K562 (cell line): ENCODE data around the gene KCNH2. TPM values are rescaled to one million over a fixed set of nuclear protein-coding genes. Genes with fewer than 3 reads are reported as not detected.

Experiments used
- ATAC-seq: fragments of 200-7000 bp; cut with Tn5 transposase; 3 replicates; pipeline ENCODE4 v1.9.1; 2020; ENCODE audit warnings: moderate library complexity
- BruUV-seq: library from RNA; stranded (reverse); fragments of 400-500 nt; replicated peaks from 2 replicates; lab custom pipeline; 2021; lab: Mats Ljungman, UMichigan
- CTCF ChIA-PET: fragments of 300-600 bp; formaldehyde crosslinking; extraction: SDS; loops from one replicate; lab custom pipeline; 2021; ENCODE audit warnings: low intra/inter-chr PET ratio; lab: Yijun Ruan, JAX
- POLR2A ChIA-PET: fragments of 300-600, 350-650 bp; sonication (Branson Sonifier 250); formaldehyde crosslinking; extraction: SDS; loops from one replicate; lab custom pipeline; 2021; ENCODE audit warnings: antibody characterized with exemption, inconsistent platforms; lab: Yijun Ruan, JAX
- DNase-seq, 4 experiments: peaks; one replicate each; pipeline versions ENCODE4 v3.0.0 to v3.0.0-alpha.2; 2011 to 2018; ENCODE audit warnings: low spot score in 3 of 4, mixed read lengths in 3 of 4; ENCODE audit errors: extremely low read depth in 1 of 4
- FAIRE-seq: peaks from 2 replicates; lab custom pipeline; 2011; peaks lifted over from hg19 to GRCh38; lab: Jason Lieb, UNC
- H2AFZ ChIP-seq: 2 replicates; pipeline ENCODE4 v1.6.0; 2011; ENCODE audit warnings: low read depth, low read length, control low read depth, inconsistent platforms
- H3K27ac ChIP-seq: fragments of 200-600 bp; 3 replicates; pipeline ENCODE4 v1.8.0; 2011; ENCODE audit warnings: low read depth, mild to moderate bottlenecking, control low read depth, inconsistent platforms, low read length, moderate library complexity, mixed read lengths; ENCODE audit errors: extremely low read depth
- H3K27me3 ChIP-seq, 2 experiments: fragments of 300-600 bp in 1 of 2; 2 replicates in 1 of 2; 3 replicates in 1 of 2; pipeline versions ENCODE4 v1.6.0 to v1.8.0; 2011; ENCODE audit warnings: inconsistent platforms in 2 of 2, low read length in 2 of 2, mild to moderate bottlenecking in 1 of 2, mixed read lengths in 1 of 2, moderate library complexity in 1 of 2; ENCODE audit not compliant: control insufficient read depth in 2 of 2, insufficient read depth in 2 of 2
- H3K36me3 ChIP-seq: fragments of 300-600 bp; 3 replicates; pipeline ENCODE4 v1.8.0; 2011; ENCODE audit warnings: mild to moderate bottlenecking, low read length, inconsistent platforms; ENCODE audit not compliant: control insufficient read depth, insufficient read depth
- H3K4me1 ChIP-seq, 2 experiments: fragments of 200-600 bp in 1 of 2; replicated peaks in 1 of 2; 2 replicates in 1 of 2; 3 replicates in 1 of 2; pipeline versions ENCODE4 v1.5.1 to v1.8.0; 2011; ENCODE audit warnings: inconsistent platforms in 2 of 2, low read length in 2 of 2, mild to moderate bottlenecking in 1 of 2, mixed read lengths in 1 of 2, moderate library complexity in 1 of 2; ENCODE audit not compliant: control insufficient read depth in 2 of 2, insufficient read depth in 2 of 2
- H3K4me2 ChIP-seq: 2 replicates; pipeline ENCODE4 v1.6.1; 2011; ENCODE audit warnings: low read length, control low read depth, inconsistent platforms, mixed read lengths; ENCODE audit not compliant: insufficient read depth
- H3K4me3 ChIP-seq: fragments of 200-600 bp; sonication (generic), shearing (Covaris generic); 2 replicates; pipeline ENCODE4 v1.5.1; 2016; ENCODE audit warnings: control low read depth, inconsistent platforms
- H3K79me2 ChIP-seq: fragments of 200-600 bp; 3 replicates; pipeline ENCODE4 v1.8.0; 2011; ENCODE audit warnings: low read length, inconsistent platforms; ENCODE audit not compliant: control insufficient read depth, insufficient read depth
- H3K9ac ChIP-seq, 2 experiments: 2 replicates each; pipeline versions ENCODE4 v1.6.0 to v1.6.1; 2011; ENCODE audit warnings: low read depth in 2 of 2, low read length in 2 of 2, control low read depth in 1 of 2, inconsistent platforms in 1 of 2, mild to moderate bottlenecking in 1 of 2, mixed read lengths in 1 of 2; ENCODE audit not compliant: insufficient read depth in 1 of 2
- H3K9me1 ChIP-seq: one replicate; pipeline ENCODE4 v1.6.0; 2011; ENCODE audit warnings: inconsistent platforms, mild to moderate bottlenecking, low read length, moderate library complexity; ENCODE audit not compliant: control insufficient read depth, insufficient read depth
- H3K9me3 ChIP-seq: replicated peaks from 2 replicates; pipeline ENCODE4 v1.5.1; 2011; ENCODE audit warnings: low read depth, low read length, inconsistent platforms; ENCODE audit not compliant: control insufficient read depth, insufficient read depth
- H4K20me1 ChIP-seq: replicated peaks from 2 replicates; pipeline ENCODE4 v1.6.1; 2011; ENCODE audit warnings: low read length, inconsistent platforms, mixed read lengths; ENCODE audit not compliant: control insufficient read depth, insufficient read depth
- ARNT ChIP-seq, 2 experiments: fragments of 450-650 bp; IDR thresholded peaks; 2 replicates each; pipeline ENCODE4 v1.6.1; 2016; ENCODE audit warnings: mild to moderate bottlenecking in 1 of 2
- CEBPZ ChIP-seq: fragments of 150-350 bp; IDR thresholded peaks from 2 replicates; pipeline ENCODE4 v1.6.1; 2014; ENCODE audit warnings: low read depth, mild to moderate bottlenecking, low read length, borderline replicate concordance
- HSF4 ChIP-seq: fragments of 250-450 bp; sonication (Bioruptor Pico); IDR thresholded peaks from 2 replicates; pipeline ENCODE4 v2.1.2; 2022; ENCODE audit warnings: mild to moderate bottlenecking, moderate library complexity, borderline replicate concordance
- MCM3 ChIP-seq: fragments of 450-650 bp; IDR thresholded peaks from 2 replicates; pipeline ENCODE4 v1.6.1; 2016
- NR2F6 ChIP-seq: fragments of 450-650 bp; formaldehyde crosslinking; IDR thresholded peaks from 2 replicates; pipeline ENCODE4 v1.4.0; 2020; ENCODE audit warnings: mild to moderate bottlenecking
- RBM14 ChIP-seq: fragments of 200-400 bp; formaldehyde crosslinking; IDR thresholded peaks from 2 replicates; pipeline ENCODE4 v1.6.1; 2018; ENCODE audit warnings: low read depth, mild to moderate bottlenecking, low read length, moderate library complexity, borderline replicate concordance; ENCODE audit not compliant: insufficient read depth
- TBP ChIP-seq: optimal IDR thresholded peaks from 2 replicates; pipeline ENCODE3; 2011; ENCODE audit warnings: low read depth, low read length, improper control_type of control experiment
- ZNF764 ChIP-seq: fragments of 250-450 bp; sonication (Bioruptor Pico); IDR thresholded peaks from 2 replicates; pipeline ENCODE4 v1.4.0; 2020; ENCODE audit warnings: low read depth, mild to moderate bottlenecking, moderate library complexity
- WGBS: fragments of 100-300 bp; shearing (Covaris generic); methylation state at CpG from one replicate; pipeline ENCODE4 v1.1.6; 2016; ENCODE audit warnings: low coverage, mixed read lengths; ENCODE audit not compliant: insufficient coverage; ENCODE audit errors: missing lambda C conversion rate; 5-methylcytosine and 5-hydroxymethylcytosine counted together
- in situ Hi-C: fragments of 300-500 bp; cut with MboI; formaldehyde crosslinking; loops from 4 replicates; pipeline ENCODE4 v1.15.0; 2018; ENCODE audit warnings: inconsistent platforms, mixed read lengths
- intact Hi-C: fragments of 100-400 bp; cut with micrococcal nuclease; formaldehyde crosslinking; loops from 2 replicates; pipeline ENCODE4 v1.14.2; 2022
- polyA plus RNA-seq, 8 experiments: library from polyadenylated mRNA; depleted of rRNA in 4 of 8; stranded (reverse) in 5 of 8; unstranded in 3 of 8; fragments of >200 nt; fragmentation: Nextera tagmentation in 2 of 8; fragmentation: Illumina TruSeq in 1 of 8; extraction: Ambion mirVana in 2 of 8; extraction: Trizol in 1 of 8; gene quantifications; 2 replicates each; pipeline versions ENCODE4 v1.2.1 to v1.2.3, GENCODE V29; 2011 to 2014; ENCODE audit warnings: inconsistent platforms in 1 of 8, missing spikeins in 1 of 8
- total RNA-seq, 7 experiments: library from RNA; depleted of rRNA in 6 of 7; stranded (reverse); fragments of >200 nt in 6 of 7; fragmentation: Illumina TruSeq in 2 of 7; extraction: Trizol in 2 of 7; gene quantifications; 2 replicates each; pipeline versions ENCODE4 v1.2.1 to v1.2.3, GENCODE V29; 2011 to 2021; ENCODE audit warnings: low replicate concordance in 1 of 7

KCNH2 gene
- total and polyA plus RNA-seq, 9 of the 15 experiments (the other 6 are each of a cell fraction or from before 2014, with no cell fraction given) = 18.1 to 368 (median 218) TPM

GRCh38 chr7:150936018-150936417 is 42.1 kb downstream of the KCNH2 start (continued):
- no peak for TF ChIP-seq CEBPZ

DNA sequence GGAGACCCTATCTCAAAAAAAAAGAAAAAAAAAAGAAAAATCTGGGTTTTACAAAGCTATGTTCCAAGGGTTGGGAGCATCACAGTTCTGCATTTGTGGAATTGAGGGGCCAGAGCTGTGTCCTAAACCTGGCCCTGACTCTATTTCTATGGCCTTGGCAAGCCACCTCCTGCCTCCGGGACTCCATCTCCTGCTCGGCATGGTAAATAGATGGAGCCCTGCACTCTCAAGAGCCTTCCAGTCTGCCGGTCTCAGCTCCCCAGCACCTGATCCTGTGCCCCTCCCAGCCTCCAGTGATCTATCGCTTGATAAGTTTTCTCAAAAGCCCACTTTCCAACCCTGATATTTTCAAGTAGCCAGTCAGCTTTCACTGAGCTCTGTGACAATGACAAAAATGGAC is 43.0 kb downstream of the KCNH2 start:
- TF ChIP-seq RBM14 (no peak), HSF4 (no peak), ZNF764 (CRISPR knock-in tag) (no peak), TBP (no peak), MCM3 (no peak), NR2F6 (0 out of 2 replicates have a peak, but pooled peaks have one; percentile 6), ARNT (IDR thresholded peaks at IDR 0.05) (no peak)
- ChIA-PET POLR2A (interaction anchor here (0.5 to 1.6 kb wide), 3 partner anchors 9 to 12 kb away, joined by 3 to 8 read pairs (median 7); no protein-coding TSS in a partner anchor), CTCF (interaction anchor here (0.7 kb wide), 1 partner anchor 53 kb away, joined by 3 read pairs; no protein-coding TSS in a partner anchor)
- DNase-seq (no peak), ATAC-seq (no peak), FAIRE-seq (no peak)
- no peak overlapping the region for H3K4me3 ChIP-seq
- H3K9ac ChIP-seq = no peak overlapping the region
- H4K20me1 ChIP-seq = no peaks in the 10 kb centered on the region
- WGBS = 47% methylated on average over 4 of the region's 4 CpGs
- no peak overlapping the region for H3K27ac ChIP-seq
- peak overlapping the region; percentile 12; the same call in 1 of the 2 replicates for H2AFZ ChIP-seq
- in situ Hi-C loops = no loop called here
- no peak overlapping the region for H3K4me2 ChIP-seq
- no peaks in the 10 kb centered on the region for H3K27me3 ChIP-seq
- H3K9me3 ChIP-seq = no peaks in the 10 kb centered on the region
- no peaks in the 10 kb centered on the region for H3K9me1 ChIP-seq
- no peaks in the 10 kb centered on the region for H3K36me3 ChIP-seq
- H3K79me2 ChIP-seq = no peaks in the 10 kb centered on the region
- intact Hi-C loops = no loop called here
- no TSS peak for BruUV-seq
- H3K4me1 ChIP-seq = peaks cover 14 to 20% of the 10 kb centered on the region in 2 experiments
